Right lobe of liver (tissue), 4 donors: Measurements from ENCODE around the gene FCHO1.

ENCODE experiments used
- POLR2A ChIP-seq: fragments of 450-650 bp; IDR thresholded peaks from one replicate; pipeline ENCODE4 v1.6.1; 2017; ENCODE audit warnings: antibody characterized with exemption, mild to moderate bottlenecking
- TF ChIP-seq, protein P1 (sequence below), 4 donors: fragments of 200-600 bp in 3 of 4; fragments of 450-650 bp in 1 of 4; IDR thresholded peaks; one replicate each; pipeline versions ENCODE4 v1.5.1 to v1.8.0; 2016 to 2022; ENCODE audit warnings: antibody characterized with exemption in 4 of 4, mild to moderate bottlenecking in 2 of 4
- donor health status: DM: no; HTN: no; CAD: no.
- donor health status: DM: no; HTN: no; CAD: no.
- donor health status: DM: no; HTN: yes; CAD: no.

DNA sequence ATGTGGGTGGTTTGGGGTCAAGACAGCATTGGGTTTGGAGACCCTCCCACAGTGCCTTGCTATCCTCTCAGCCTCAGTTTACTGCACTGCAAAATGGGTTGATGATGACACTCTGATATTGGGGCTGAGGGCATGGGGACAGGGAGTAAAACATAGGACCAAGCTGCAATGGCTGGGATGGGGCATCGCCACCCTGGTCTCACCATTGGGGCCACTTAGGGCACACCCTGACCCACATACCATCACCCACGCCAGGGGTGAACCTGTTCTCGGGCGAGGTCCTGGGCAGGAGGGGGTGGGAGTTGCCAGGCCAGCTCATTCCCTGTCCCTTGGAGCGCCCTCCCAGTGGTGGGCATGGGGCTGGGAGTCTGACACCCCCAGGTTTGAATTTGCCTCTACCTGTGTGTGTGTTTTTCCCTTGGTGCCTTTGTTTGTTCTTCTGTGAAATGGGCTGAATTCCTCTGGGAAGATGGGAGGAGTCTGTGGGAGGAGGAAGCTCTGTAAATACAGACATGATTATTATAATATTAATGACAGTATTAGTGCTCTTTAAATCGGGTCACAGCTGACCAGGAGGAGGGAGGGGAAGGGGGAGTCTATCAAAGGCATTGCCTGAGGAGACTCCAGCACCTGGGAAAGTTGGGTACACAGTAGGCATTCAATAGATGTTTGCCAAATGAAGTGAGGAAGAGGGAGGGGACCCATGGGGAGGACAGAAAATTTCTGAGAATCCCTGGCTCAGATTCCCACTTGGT, 2.2 kb upstream of the FCHO1 start:
- TF ChIP-seq, protein P1, sequence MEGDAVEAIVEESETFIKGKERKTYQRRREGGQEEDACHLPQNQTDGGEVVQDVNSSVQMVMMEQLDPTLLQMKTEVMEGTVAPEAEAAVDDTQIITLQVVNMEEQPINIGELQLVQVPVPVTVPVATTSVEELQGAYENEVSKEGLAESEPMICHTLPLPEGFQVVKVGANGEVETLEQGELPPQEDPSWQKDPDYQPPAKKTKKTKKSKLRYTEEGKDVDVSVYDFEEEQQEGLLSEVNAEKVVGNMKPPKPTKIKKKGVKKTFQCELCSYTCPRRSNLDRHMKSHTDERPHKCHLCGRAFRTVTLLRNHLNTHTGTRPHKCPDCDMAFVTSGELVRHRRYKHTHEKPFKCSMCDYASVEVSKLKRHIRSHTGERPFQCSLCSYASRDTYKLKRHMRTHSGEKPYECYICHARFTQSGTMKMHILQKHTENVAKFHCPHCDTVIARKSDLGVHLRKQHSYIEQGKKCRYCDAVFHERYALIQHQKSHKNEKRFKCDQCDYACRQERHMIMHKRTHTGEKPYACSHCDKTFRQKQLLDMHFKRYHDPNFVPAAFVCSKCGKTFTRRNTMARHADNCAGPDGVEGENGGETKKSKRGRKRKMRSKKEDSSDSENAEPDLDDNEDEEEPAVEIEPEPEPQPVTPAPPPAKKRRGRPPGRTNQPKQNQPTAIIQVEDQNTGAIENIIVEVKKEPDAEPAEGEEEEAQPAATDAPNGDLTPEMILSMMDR (IDR thresholded peaks at IDR 0.05): no peak
- TF ChIP-seq POLR2A: no peak
